Measurements from ENCODE around the gene ILF2. TPM values are rescaled to one million over a fixed set of nuclear protein-coding genes. Genes with fewer than 3 reads are reported as not detected.

ILF2 gene
- total RNA-seq, 1 experiment from 2014 or later = 144 TPM

- DNase-seq (ENCODE audit: low spot score) = no peak
These were observed 42.8 kb downstream of the ILF2 start, which contains the start of gene S100A1 for GRCh38 chr1:153627715-153628626. Gene S100A1, plus strand, starts transcription at chr1:153628434. Its CDS starts 2,088 bp downstream, at chr1:153630522.

GRCh38 chr1:153626904-153627714 lies 43.7 kb downstream of the ILF2 start, which contains the start of gene S100A13:
Gene S100A13, minus strand, starts transcription at chr1:153627505. Its CDS starts 1,033 bp downstream, at chr1:153626472.
- peak; percentile 94 for DNase-seq (ENCODE audit: low spot score)

- no peak for DNase-seq (ENCODE audit: low spot score)
These were observed 44.3 kb downstream of the ILF2 start for GRCh38 chr1:153626477-153626903.

GRCh38 chr1:153624965-153625611 lies 45.7 kb downstream of the ILF2 start:
- no peak for DNase-seq (ENCODE audit: low spot score)

GRCh38 chr1:153623101-153623500 lies 47.7 kb downstream of the ILF2 start:
- no peak for DNase-seq (ENCODE audit: low spot score)

- no peak for DNase-seq (ENCODE audit: low spot score)
These were observed 51.6 kb downstream of the ILF2 start for GRCh38 chr1:153619171-153619570.

- DNase-seq (ENCODE audit: low spot score) = peak; percentile 27
These were observed 53.1 kb downstream of the ILF2 start for GRCh38 chr1:153617663-153618062.

GRCh38 chr1:153616917-153617311 lies 53.9 kb downstream of the ILF2 start:
- DNase-seq (ENCODE audit: low spot score) = no peak

GRCh38 chr1:153616144-153616916 lies 54.5 kb downstream of the ILF2 start, which contains the start of gene S100A14:
Gene S100A14, minus strand, starts transcription at chr1:153616325. Its CDS starts 467 bp downstream, at chr1:153615858.
- peak; percentile 77 for DNase-seq (ENCODE audit: low spot score)

GRCh38 chr1:153615406-153615805 lies 55.4 kb downstream of the ILF2 start:
- DNase-seq (ENCODE audit: low spot score) = no peak

GRCh38 chr1:153614906-153615305 lies 55.9 kb downstream of the ILF2 start:
- no peak for DNase-seq (ENCODE audit: low spot score)

GRCh38 chr1:153614189-153614900 lies 56.4 kb downstream of the ILF2 start:
- DNase-seq (ENCODE audit: low spot score) = no peak

- DNase-seq (ENCODE audit: low spot score) = no peak
These were observed 57.4 kb downstream of the ILF2 start for GRCh38 chr1:153613406-153613805.

GRCh38 chr1:153612755-153613331 lies 58.0 kb downstream of the ILF2 start, which contains the start of gene S100A16:
Gene S100A16, minus strand, starts transcription at chr1:153613137. Its CDS starts 4,986 bp downstream, at chr1:153608151.
- peak; percentile 82 for DNase-seq (ENCODE audit: low spot score)

GRCh38 chr1:153612111-153612754 lies 58.6 kb downstream of the ILF2 start:
- DNase-seq (ENCODE audit: low spot score) = no peak

Data from HT-29 (cell line).